K562 (cell line): Measurements from ENCODE around the gene GAPDH. TPM values are rescaled to one million over a fixed set of nuclear protein-coding genes. Genes with fewer than 3 reads are reported as not detected.

Experiments used
- ARID1B ChIP-seq: fragments of 450-650 bp; IDR thresholded peaks from 2 replicates; pipeline ENCODE4 v1.6.1; 2016; ENCODE audit warnings: antibody characterized with exemption, mild to moderate bottlenecking, inconsistent platforms
- CREBBP ChIP-seq: IDR thresholded peaks from one replicate; pipeline ENCODE4 v1.6.1; 2012; ENCODE audit warnings: low read depth, mild to moderate bottlenecking, control low read depth, inconsistent platforms, low read length
- DNMT1 ChIP-seq: fragments of 450-650 bp; IDR thresholded peaks from 2 replicates; pipeline ENCODE4 v1.6.1; 2016; ENCODE audit warnings: antibody characterized with exemption, mild to moderate bottlenecking
- HMG20B ChIP-seq: fragments of 250-450 bp; sonication (Bioruptor Pico); IDR thresholded peaks from 2 replicates; pipeline ENCODE4 v1.5.0; 2021; ENCODE audit warnings: mild to moderate bottlenecking
- RBFOX2 ChIP-seq: fragments of 200-400 bp; formaldehyde crosslinking; IDR thresholded peaks from 2 replicates; pipeline ENCODE4 v1.6.1; 2017; ENCODE audit warnings: low read depth, mild to moderate bottlenecking, low read length, moderate library complexity
- SETDB1 ChIP-seq: IDR thresholded peaks from one replicate; pipeline ENCODE4 v1.6.1; 2012; ENCODE audit warnings: low read length, control low read depth, inconsistent platforms
- ZNF561 ChIP-seq: fragments of 450-650 bp; formaldehyde crosslinking; conservative IDR thresholded peaks from 2 replicates; pipeline ENCODE4 v1.4.0; 2020; ENCODE audit warnings: mild to moderate bottlenecking, moderate library complexity
- polyA plus RNA-seq, 8 experiments: library from polyadenylated mRNA; depleted of rRNA in 4 of 8; stranded (reverse) in 5 of 8; unstranded in 3 of 8; fragments of >200 nt; fragmentation: Nextera tagmentation in 2 of 8; fragmentation: Illumina TruSeq in 1 of 8; extraction: Ambion mirVana in 2 of 8; extraction: Trizol in 1 of 8; gene quantifications; 2 replicates each; pipeline versions ENCODE4 v1.2.1 to v1.2.3, GENCODE V29; 2011 to 2014; ENCODE audit warnings: inconsistent platforms in 1 of 8, missing spikeins in 1 of 8
- total RNA-seq, 7 experiments: library from RNA; depleted of rRNA in 6 of 7; stranded (reverse); fragments of >200 nt in 6 of 7; fragmentation: Illumina TruSeq in 2 of 7; extraction: Trizol in 2 of 7; gene quantifications; 2 replicates each; pipeline versions ENCODE4 v1.2.1 to v1.2.3, GENCODE V29; 2011 to 2021; ENCODE audit warnings: low replicate concordance in 1 of 7
- TF ChIP-seq, protein P1 (sequence below), 2 experiments: fragments of 450-650 bp; IDR thresholded peaks; 2 replicates each; pipeline ENCODE4 v1.6.1; 2016; ENCODE audit warnings: mild to moderate bottlenecking in 2 of 2, borderline replicate concordance in 1 of 2, low read depth in 1 of 2, moderate library complexity in 1 of 2
- TF ChIP-seq, protein P2 (sequence below): sonication (generic); formaldehyde crosslinking; IDR thresholded peaks from 2 replicates; pipeline ENCODE4 v1.8.0; 2023; ENCODE audit warnings: missing genetic modification reagents, mild to moderate bottlenecking, borderline replicate concordance

Gene GAPDH
- total and polyA plus RNA-seq, 9 of the 15 experiments (the other 6 are each of a cell fraction or from before 2014, with no cell fraction given), result 2,206 to 6,793 (median 4,217) TPM

- TF ChIP-seq, protein P1, sequence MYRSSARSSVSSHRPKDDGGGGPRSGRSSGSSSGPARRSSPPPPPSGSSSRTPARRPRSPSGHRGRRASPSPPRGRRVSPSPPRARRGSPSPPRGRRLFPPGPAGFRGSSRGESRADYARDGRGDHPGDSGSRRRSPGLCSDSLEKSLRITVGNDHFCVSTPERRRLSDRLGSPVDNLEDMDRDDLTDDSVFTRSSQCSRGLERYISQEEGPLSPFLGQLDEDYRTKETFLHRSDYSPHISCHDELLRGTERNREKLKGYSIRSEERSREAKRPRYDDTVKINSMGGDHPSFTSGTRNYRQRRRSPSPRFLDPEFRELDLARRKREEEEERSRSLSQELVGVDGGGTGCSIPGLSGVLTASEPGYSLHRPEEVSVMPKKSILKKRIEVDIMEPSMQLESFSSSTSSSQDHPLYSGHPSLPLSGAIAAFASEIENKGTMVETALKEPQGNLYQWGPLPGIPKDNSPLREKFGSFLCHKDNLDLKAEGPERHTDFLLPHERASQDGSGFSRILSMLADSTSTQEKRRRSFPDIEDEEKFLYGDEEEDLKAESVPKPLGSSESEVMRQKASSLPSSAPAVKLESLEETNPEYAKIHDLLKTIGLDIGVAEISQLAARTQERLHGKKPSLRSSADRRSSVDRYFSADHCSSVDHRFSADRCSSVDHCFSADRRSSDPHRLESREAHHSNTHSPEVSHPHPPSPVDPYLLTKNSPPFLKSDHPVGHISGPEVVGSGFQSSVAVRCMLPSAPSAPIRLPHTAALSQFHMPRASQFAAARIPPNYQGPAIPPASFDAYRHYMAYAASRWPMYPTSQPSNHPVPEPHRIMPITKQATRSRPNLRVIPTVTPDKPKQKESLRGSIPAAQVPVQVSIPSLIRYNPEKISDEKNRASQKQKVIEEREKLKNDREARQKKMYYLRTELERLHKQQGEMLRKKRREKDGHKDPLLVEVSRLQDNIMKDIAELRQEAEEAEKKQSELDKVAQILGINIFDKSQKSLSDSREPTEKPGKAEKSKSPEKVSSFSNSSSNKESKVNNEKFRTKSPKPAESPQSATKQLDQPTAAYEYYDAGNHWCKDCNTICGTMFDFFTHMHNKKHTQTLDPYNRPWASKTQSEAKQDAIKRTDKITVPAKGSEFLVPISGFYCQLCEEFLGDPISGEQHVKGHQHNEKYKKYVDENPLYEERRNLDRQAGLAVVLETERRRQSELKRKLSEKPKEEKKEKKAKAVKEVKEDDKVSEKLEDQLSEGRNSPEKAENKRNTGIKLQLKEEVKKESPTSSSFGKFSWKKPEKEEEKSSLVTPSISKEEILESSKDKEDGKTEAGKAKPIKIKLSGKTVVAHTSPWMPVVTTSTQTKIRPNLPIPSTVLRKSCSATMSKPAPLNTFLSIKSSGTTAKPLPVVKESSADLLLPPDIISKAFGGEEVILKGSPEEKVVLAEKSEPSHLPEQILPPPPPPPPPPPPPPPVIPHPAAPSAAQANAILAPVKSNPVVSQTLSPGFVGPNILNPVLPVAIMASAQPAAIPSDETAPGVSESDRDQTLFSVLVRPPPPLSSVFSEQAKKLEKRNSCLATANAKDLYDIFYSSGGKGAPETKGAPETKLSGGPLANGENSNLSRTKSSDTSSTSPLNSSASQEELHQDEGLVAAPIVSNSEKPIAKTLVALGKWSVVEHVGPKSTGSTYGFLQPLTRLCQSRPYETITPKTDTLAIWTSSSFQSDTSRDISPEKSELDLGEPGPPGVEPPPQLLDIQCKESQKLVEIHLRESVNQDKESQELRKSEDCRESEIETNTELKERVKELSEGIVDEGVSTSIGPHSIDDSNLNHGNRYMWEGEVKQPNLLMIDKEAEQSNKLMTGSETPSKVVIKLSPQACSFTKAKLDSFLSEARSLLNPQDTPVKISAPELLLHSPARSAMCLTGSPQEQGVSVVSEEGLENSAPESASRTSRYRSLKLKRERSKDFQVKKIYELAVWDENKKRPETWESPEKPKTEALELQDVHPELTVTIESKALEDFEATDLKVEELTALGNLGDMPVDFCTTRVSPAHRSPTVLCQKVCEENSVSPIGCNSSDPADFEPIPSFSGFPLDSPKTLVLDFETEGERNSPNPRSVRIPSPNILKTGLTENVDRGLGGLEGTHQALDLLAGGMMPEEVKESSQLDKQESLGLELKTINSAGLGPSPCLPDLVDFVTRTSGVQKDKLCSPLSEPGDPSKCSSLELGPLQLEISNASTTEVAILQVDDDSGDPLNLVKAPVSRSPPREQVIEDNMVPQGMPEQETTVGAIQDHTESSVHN (IDR thresholded peaks at IDR 0.05; ENCODE audit: borderline replicate concordance in 1 of 2, low read depth in 1 of 2), result no peak
- TF ChIP-seq ZNF561, result no peak
- TF ChIP-seq, protein P2, sequence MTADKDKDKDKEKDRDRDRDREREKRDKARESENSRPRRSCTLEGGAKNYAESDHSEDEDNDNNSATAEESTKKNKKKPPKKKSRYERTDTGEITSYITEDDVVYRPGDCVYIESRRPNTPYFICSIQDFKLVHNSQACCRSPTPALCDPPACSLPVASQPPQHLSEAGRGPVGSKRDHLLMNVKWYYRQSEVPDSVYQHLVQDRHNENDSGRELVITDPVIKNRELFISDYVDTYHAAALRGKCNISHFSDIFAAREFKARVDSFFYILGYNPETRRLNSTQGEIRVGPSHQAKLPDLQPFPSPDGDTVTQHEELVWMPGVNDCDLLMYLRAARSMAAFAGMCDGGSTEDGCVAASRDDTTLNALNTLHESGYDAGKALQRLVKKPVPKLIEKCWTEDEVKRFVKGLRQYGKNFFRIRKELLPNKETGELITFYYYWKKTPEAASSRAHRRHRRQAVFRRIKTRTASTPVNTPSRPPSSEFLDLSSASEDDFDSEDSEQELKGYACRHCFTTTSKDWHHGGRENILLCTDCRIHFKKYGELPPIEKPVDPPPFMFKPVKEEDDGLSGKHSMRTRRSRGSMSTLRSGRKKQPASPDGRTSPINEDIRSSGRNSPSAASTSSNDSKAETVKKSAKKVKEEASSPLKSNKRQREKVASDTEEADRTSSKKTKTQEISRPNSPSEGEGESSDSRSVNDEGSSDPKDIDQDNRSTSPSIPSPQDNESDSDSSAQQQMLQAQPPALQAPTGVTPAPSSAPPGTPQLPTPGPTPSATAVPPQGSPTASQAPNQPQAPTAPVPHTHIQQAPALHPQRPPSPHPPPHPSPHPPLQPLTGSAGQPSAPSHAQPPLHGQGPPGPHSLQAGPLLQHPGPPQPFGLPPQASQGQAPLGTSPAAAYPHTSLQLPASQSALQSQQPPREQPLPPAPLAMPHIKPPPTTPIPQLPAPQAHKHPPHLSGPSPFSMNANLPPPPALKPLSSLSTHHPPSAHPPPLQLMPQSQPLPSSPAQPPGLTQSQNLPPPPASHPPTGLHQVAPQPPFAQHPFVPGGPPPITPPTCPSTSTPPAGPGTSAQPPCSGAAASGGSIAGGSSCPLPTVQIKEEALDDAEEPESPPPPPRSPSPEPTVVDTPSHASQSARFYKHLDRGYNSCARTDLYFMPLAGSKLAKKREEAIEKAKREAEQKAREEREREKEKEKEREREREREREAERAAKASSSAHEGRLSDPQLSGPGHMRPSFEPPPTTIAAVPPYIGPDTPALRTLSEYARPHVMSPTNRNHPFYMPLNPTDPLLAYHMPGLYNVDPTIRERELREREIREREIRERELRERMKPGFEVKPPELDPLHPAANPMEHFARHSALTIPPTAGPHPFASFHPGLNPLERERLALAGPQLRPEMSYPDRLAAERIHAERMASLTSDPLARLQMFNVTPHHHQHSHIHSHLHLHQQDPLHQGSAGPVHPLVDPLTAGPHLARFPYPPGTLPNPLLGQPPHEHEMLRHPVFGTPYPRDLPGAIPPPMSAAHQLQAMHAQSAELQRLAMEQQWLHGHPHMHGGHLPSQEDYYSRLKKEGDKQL (CRISPR knock-in tag), result no peak
- TF ChIP-seq DNMT1, result no peak
- no peak for TF ChIP-seq HMG20B (CRISPR knock-in tag)
- TF ChIP-seq CREBBP, result no peak
- TF ChIP-seq ARID1B, result no peak
- no peak for TF ChIP-seq SETDB1
- peak; percentile 96 for TF ChIP-seq RBFOX2
These were observed 804 bp downstream of the GAPDH start (continued) for GRCh38 chr12:6534945-6535696.
